Measurements from ENCODE around the gene LARGE1.

- TF ChIP-seq CTCF (conservative IDR thresholded peaks at IDR 0.05; ENCODE audit: low read length) = no peak
- no peak for TF ChIP-seq EZH2phosphoT487 (IDR thresholded peaks at IDR 0.05; ENCODE audit: borderline replicate concordance)
Measured at GRCh38 chr22:33848251-33848650, 72.0 kb downstream of the LARGE1 start.
